WTC11 (cell line): ENCODE data around the gene CFAP299.

Experiments
- GABPB1 ChIP-seq: sonication (generic); formaldehyde crosslinking; IDR thresholded peaks from 2 replicates; pipeline ENCODE4 v1.8.1; 2023; ENCODE audit warnings: mild to moderate bottlenecking, missing genetic modification reagents
- JUN ChIP-seq: sonication (generic); formaldehyde crosslinking; IDR thresholded peaks from 2 replicates; pipeline ENCODE4 v1.8.0; 2023; ENCODE audit warnings: mild to moderate bottlenecking, missing genetic modification reagents
- NR2C2 ChIP-seq: sonication (generic); formaldehyde crosslinking; IDR thresholded peaks from 2 replicates; pipeline ENCODE4 v1.8.0; 2022; ENCODE audit warnings: mild to moderate bottlenecking, missing genetic modification reagents
- TP53 ChIP-seq: sonication (generic); formaldehyde crosslinking; IDR thresholded peaks from 2 replicates; pipeline ENCODE4 v1.8.1; 2023; ENCODE audit warnings: mild to moderate bottlenecking, missing genetic modification reagents
- ZNF121 ChIP-seq: sonication (generic); formaldehyde crosslinking; IDR thresholded peaks from 2 replicates; pipeline ENCODE4 v1.8.0; 2023; ENCODE audit warnings: missing genetic modification reagents
- TF ChIP-seq, protein P1 (sequence below): sonication (generic); formaldehyde crosslinking; IDR thresholded peaks from 2 replicates; pipeline ENCODE4 v1.8.0; 2022; ENCODE audit warnings: mild to moderate bottlenecking, missing genetic modification reagents
- TF ChIP-seq, protein P2 (sequence below): fragments of 200-600 bp; IDR thresholded peaks from 2 replicates; pipeline ENCODE4 v1.8.0; 2022; ENCODE audit warnings: antibody characterized with exemption
- TF ChIP-seq, protein P3 (sequence below): sonication (generic); formaldehyde crosslinking; IDR thresholded peaks from 2 replicates; pipeline ENCODE4 v1.8.1; 2023; ENCODE audit warnings: mild to moderate bottlenecking, missing genetic modification reagents, borderline replicate concordance
- TF ChIP-seq, protein P4 (sequence below): sonication (generic); formaldehyde crosslinking; conservative IDR thresholded peaks from 2 replicates; pipeline ENCODE4 v1.8.1; 2022; ENCODE audit warnings: mild to moderate bottlenecking, missing genetic modification reagents
- TF ChIP-seq, protein P5 (sequence below): sonication (generic); formaldehyde crosslinking; IDR thresholded peaks from 2 replicates; pipeline ENCODE4 v1.8.1; 2023; ENCODE audit warnings: mild to moderate bottlenecking, missing genetic modification reagents, moderate library complexity
- TF ChIP-seq, protein P6 (sequence below): sonication (generic); formaldehyde crosslinking; IDR thresholded peaks from 2 replicates; pipeline ENCODE4 v1.8.1; 2023; ENCODE audit warnings: mild to moderate bottlenecking, missing genetic modification reagents, moderate library complexity
- TF ChIP-seq, protein P7 (sequence below): sonication (generic); formaldehyde crosslinking; IDR thresholded peaks from 2 replicates; pipeline ENCODE4 v1.8.0; 2022; ENCODE audit warnings: missing genetic modification reagents

DNA sequence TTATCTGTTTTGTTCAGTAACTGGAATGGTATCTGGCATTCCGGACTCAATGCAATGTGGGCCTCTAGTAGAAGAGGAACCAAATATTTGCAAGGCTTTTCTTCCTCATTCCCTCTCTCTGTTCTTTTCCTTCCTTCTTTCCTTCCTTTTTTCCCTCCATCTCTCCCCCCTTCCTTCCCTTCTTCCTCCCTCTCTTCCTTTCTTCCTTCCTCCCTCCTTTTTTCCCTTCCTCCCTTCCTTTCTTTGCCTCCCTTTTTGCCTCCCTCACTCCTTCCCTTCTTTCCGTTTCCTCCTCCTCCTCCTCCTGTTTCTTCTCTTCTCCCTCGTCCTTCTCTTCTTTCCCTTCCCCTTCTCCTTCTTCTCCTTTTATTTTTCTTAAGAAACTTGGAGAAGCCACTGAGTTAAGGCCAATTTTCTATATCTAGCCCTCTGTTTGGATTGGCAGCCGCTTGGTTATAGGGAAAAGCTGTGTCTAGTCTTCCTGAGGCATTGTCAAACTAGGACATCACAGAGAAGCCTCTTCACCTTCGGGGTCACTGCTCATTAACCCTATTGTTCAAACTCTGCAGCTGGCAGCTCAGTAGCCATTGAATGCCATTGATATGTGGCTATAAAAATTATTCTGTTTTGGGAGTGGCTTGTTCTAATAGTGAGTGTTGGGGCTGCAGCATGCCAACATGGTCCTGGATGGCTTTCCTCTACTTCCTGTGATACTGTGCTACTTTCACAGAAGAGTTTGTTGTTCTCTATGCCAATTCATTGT is 95.9 kb downstream of the CFAP299 start:
- no peak for TF ChIP-seq NR2C2 (CRISPR knock-in tag)
- TF ChIP-seq, protein P1, sequence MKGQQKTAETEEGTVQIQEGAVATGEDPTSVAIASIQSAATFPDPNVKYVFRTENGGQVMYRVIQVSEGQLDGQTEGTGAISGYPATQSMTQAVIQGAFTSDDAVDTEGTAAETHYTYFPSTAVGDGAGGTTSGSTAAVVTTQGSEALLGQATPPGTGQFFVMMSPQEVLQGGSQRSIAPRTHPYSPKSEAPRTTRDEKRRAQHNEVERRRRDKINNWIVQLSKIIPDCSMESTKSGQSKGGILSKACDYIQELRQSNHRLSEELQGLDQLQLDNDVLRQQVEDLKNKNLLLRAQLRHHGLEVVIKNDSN (CRISPR knock-in tag): no peak
- TF ChIP-seq, protein P2, sequence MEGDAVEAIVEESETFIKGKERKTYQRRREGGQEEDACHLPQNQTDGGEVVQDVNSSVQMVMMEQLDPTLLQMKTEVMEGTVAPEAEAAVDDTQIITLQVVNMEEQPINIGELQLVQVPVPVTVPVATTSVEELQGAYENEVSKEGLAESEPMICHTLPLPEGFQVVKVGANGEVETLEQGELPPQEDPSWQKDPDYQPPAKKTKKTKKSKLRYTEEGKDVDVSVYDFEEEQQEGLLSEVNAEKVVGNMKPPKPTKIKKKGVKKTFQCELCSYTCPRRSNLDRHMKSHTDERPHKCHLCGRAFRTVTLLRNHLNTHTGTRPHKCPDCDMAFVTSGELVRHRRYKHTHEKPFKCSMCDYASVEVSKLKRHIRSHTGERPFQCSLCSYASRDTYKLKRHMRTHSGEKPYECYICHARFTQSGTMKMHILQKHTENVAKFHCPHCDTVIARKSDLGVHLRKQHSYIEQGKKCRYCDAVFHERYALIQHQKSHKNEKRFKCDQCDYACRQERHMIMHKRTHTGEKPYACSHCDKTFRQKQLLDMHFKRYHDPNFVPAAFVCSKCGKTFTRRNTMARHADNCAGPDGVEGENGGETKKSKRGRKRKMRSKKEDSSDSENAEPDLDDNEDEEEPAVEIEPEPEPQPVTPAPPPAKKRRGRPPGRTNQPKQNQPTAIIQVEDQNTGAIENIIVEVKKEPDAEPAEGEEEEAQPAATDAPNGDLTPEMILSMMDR: no peak
- TF ChIP-seq JUN (CRISPR knock-in tag): no peak
- TF ChIP-seq, protein P3, sequence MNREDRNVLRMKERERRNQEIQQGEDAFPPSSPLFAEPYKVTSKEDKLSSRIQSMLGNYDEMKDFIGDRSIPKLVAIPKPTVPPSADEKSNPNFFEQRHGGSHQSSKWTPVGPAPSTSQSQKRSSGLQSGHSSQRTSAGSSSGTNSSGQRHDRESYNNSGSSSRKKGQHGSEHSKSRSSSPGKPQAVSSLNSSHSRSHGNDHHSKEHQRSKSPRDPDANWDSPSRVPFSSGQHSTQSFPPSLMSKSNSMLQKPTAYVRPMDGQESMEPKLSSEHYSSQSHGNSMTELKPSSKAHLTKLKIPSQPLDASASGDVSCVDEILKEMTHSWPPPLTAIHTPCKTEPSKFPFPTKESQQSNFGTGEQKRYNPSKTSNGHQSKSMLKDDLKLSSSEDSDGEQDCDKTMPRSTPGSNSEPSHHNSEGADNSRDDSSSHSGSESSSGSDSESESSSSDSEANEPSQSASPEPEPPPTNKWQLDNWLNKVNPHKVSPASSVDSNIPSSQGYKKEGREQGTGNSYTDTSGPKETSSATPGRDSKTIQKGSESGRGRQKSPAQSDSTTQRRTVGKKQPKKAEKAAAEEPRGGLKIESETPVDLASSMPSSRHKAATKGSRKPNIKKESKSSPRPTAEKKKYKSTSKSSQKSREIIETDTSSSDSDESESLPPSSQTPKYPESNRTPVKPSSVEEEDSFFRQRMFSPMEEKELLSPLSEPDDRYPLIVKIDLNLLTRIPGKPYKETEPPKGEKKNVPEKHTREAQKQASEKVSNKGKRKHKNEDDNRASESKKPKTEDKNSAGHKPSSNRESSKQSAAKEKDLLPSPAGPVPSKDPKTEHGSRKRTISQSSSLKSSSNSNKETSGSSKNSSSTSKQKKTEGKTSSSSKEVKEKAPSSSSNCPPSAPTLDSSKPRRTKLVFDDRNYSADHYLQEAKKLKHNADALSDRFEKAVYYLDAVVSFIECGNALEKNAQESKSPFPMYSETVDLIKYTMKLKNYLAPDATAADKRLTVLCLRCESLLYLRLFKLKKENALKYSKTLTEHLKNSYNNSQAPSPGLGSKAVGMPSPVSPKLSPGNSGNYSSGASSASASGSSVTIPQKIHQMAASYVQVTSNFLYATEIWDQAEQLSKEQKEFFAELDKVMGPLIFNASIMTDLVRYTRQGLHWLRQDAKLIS (CRISPR knock-in tag): no peak
- TF ChIP-seq, protein P4, sequence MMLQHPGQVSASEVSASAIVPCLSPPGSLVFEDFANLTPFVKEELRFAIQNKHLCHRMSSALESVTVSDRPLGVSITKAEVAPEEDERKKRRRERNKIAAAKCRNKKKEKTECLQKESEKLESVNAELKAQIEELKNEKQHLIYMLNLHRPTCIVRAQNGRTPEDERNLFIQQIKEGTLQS (CRISPR knock-in tag): no peak
- no peak for TF ChIP-seq TP53 (CRISPR knock-in tag)
- TF ChIP-seq, protein P5, sequence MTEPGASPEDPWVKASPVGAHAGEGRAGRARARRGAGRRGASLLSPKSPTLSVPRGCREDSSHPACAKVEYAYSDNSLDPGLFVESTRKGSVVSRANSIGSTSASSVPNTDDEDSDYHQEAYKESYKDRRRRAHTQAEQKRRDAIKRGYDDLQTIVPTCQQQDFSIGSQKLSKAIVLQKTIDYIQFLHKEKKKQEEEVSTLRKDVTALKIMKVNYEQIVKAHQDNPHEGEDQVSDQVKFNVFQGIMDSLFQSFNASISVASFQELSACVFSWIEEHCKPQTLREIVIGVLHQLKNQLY (CRISPR knock-in tag): no peak
- TF ChIP-seq, protein P6, sequence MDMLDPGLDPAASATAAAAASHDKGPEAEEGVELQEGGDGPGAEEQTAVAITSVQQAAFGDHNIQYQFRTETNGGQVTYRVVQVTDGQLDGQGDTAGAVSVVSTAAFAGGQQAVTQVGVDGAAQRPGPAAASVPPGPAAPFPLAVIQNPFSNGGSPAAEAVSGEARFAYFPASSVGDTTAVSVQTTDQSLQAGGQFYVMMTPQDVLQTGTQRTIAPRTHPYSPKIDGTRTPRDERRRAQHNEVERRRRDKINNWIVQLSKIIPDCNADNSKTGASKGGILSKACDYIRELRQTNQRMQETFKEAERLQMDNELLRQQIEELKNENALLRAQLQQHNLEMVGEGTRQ (CRISPR knock-in tag): no peak
- TF ChIP-seq, protein P7, sequence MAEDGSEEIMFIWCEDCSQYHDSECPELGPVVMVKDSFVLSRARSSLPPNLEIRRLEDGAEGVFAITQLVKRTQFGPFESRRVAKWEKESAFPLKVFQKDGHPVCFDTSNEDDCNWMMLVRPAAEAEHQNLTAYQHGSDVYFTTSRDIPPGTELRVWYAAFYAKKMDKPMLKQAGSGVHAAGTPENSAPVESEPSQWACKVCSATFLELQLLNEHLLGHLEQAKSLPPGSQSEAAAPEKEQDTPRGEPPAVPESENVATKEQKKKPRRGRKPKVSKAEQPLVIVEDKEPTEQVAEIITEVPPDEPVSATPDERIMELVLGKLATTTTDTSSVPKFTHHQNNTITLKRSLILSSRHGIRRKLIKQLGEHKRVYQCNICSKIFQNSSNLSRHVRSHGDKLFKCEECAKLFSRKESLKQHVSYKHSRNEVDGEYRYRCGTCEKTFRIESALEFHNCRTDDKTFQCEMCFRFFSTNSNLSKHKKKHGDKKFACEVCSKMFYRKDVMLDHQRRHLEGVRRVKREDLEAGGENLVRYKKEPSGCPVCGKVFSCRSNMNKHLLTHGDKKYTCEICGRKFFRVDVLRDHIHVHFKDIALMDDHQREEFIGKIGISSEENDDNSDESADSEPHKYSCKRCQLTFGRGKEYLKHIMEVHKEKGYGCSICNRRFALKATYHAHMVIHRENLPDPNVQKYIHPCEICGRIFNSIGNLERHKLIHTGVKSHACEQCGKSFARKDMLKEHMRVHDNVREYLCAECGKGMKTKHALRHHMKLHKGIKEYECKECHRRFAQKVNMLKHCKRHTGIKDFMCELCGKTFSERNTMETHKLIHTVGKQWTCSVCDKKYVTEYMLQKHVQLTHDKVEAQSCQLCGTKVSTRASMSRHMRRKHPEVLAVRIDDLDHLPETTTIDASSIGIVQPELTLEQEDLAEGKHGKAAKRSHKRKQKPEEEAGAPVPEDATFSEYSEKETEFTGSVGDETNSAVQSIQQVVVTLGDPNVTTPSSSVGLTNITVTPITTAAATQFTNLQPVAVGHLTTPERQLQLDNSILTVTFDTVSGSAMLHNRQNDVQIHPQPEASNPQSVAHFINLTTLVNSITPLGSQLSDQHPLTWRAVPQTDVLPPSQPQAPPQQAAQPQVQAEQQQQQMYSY (CRISPR knock-in tag): no peak
- no peak for TF ChIP-seq GABPB1 (CRISPR knock-in tag)
- no peak for TF ChIP-seq ZNF121
